GM21515 (cell line): ENCODE measurements around the gene FBXL7.

Experiments used
- ATAC-seq: cut with Tn5 transposase; IDR thresholded peaks from one replicate; pipeline ENCODE4 v1.9.1; 2021; ENCODE audit not compliant: unreplicated experiment

Gene FBXL7

DNA sequence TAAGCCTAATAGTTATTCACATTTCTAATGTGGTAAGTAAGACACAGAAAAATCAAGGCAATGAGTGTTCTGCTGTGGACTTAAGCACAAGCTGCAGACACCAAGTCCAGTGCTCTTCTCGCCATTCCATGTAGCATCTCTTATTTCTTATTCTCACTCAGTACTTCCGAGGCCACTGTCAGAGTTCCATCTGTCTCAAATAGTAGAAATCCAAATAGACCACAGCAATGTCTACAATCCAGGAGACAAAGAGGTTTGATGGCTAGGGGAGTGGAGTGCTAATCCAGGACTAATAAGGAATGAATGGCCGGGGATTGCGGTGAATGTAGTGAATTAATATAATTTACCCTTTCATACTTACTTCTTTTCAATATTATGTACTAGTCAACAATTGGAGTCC is 147.3 kb downstream of the FBXL7 start:
- no peak for ATAC-seq

DNA sequence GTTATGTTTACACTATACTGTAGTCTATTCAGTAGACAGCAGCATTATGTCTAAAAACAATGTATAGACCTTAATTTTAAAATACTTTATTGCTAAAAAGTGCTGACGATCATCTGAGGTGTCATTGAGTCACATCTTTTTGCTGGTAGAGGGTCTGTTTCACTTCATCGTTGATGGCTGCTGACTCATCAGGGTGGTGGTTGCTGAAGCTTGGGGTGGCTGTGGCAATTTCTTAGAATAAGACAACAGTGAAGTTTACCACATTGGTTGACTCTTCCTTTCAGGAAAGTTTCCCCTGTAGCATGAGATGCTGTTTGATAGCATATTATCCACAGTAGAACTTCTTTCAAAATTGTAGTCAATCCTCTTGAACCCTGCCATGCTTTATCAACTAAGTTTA is 150.3 kb downstream of the FBXL7 start:
- ATAC-seq: no peak

DNA sequence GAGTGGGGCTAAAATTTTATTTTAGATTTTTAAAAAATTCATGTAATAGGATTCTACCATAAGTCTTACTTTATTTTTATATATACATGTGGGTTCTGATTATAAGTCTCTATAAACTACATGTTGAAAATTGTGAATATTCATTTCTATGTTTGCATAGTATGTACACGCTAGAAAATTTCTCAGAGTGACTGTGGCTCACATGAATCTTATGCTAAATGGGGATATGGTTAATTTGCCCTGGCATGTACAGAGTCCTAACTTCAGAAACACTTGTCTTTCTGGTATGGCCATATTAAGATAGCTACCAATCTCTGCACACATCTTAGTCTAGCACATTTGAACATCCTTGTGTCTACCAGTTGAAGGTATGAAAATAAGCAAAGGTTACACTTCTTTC is 154.8 kb downstream of the FBXL7 start:
- no peak for ATAC-seq

DNA sequence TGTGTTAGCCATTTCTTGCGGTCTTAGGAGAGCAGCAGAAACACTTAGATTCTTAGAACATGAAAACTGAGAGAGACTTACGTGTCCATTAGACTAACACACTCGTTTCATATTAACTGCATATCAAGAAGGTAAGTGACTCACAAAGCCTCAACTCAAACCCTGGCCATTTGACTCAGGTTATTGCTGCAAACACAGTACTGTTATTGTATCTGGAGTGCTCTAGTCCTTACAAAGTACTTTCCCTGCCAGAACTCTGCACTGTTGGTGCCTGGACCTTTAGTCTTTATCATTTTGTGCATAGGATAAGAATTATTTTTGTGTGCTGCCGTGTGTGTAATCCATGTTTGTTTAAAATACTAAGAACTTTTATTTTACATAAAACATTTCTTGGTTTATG is 155.7 kb downstream of the FBXL7 start:
- ATAC-seq: no peak

DNA sequence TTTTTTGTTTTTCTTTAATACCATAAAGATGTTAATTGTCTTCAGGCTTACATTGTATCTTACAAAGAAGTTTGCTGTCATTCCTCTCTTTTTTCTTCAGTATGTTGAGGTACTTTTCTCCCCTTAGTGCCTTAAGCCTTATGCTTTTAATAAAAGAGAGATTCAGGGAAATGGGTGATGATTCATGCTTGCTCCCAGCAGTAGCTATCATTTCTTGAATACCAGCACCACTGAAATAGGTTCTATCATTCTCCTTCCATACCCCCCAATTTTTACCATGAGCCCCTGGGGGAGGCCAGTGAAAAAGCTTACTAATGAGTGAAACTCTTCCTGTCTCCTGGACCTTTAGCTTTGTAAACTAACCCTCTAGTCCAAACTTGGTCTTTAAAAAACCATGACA is 165.0 kb downstream of the FBXL7 start:
- ATAC-seq: no peak

DNA sequence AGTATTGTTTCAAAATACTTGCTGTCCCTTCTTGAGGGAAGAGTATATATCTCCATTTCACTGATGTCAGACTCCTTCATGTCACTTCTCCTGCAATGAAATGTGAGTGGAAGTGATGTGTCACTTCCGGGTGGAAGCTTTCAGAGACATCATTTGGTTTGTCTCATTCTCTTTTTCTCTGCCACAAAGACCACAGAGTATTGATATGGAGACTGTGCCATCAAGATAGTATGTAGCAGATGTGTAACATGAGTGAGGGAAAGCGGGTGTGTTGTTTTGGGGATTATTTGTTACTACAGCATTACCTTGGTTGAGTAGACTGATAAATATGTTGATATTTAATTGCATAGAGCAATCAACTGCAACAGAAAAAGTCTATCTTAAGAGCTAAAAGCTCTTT is 169.8 kb downstream of the FBXL7 start:
- ATAC-seq: no peak

DNA sequence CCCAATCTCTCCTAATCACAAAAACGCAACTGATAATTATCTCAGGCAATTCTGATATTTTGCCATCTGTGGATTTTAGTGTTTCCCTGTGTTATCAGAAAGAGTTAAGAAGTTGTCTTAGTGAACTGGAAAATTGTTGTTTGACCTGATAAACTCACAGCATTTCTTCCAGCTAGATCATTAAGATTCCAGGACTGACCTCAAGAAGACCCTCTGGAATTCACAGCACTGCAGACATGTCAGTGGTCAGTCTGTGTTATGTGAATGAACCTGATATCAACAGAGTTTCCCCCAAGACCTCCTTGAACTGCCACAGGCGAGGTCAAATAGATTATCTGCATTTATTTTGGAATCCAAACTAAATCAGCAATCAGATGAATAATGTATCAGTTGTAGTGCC is 174.7 kb downstream of the FBXL7 start:
- ATAC-seq: no peak

DNA sequence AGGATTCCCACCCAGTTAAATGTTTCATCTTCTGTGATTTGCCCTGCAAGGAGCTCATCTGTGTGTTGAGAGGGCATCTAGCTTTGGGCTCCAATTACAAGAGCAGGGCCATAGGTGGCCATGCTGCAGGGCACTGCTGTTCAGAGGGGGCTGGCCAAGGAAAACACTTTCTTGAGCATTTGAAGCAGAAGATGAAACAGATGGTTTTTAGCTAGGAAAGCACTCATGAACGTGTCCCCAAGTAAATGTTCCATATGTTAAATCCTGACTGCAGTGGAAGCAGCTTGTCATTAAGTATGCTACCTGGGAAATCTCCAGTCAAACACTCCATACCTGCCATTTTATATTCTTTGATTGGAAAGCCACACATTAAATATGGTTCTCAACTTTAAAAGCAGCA is 176.6 kb downstream of the FBXL7 start:
- ATAC-seq: no peak

DNA sequence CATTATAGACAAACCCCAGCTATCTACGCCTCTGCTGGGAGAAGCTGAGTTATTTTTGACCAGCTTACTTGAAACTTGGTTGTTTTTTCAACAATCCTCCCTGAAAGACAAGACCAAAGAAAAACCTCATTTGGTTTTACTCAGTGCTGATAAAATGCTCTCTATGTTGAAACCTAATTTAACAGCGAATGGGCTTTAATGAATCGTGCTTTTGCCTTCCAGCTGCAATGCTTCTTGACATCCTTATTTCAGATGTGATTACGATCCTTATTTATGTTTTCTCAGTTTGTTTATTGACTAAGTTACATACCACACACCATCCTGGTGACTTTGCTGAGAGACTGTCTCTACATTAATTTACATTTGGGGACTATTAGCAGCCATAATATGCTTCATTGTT is 179.2 kb downstream of the FBXL7 start:
- ATAC-seq: no peak

DNA sequence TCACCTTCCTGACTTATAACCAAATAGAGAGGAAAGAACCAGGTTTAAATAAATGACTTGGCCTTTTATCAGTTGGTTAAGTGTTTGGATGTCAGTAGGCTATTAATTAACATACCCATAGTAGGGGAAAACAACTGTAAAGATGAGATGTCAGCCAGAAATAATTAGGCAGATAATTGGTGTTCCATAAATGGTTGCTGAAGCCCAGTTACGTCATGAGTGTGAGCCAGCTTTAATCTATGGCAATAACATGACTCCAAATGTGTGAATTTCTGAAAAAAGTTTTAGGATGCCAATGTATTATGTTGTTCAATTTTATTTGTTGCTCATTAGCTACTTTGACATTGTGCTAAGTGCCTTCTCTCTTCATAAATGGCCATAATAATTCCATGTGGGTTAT is 180.5 kb downstream of the FBXL7 start:
- no peak for ATAC-seq

DNA sequence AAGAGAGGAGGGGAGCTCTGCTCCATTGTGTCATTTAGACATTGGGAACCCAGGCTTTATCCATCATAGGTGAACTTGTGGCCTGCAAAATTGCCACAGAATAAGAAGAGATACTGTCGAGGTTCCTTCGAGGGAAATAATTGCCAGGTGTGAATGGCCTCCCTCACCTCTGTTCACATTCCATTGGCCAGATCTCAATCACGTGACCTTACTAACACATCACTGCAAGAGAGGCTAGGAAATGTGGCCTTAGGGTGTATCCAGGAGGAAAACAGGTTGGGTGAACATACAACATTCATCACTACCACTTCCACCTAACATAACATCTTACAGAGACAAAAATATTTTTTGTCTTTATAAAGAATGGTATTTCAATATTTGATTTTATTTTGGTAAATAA is 182.1 kb downstream of the FBXL7 start:
- ATAC-seq: no peak

DNA sequence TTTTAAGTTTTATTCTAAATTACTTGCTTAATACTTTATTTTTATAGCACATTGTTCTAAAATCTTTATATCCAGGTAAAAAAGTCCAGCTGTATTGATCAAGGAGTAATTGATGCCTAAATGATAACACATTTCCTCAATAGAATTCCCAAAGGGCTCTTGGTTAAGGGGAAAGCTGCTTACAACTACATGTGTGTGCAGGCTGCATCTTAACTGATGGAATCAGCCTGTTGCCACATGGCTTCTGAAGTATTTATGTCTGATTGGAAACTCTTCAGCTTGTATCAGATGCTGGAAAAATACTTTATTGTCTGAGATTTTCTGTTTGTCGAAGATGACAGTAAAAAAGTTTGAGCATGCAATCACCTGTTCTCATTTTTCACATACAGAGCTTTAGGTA is 182.6 kb downstream of the FBXL7 start:
- ATAC-seq: no peak

DNA sequence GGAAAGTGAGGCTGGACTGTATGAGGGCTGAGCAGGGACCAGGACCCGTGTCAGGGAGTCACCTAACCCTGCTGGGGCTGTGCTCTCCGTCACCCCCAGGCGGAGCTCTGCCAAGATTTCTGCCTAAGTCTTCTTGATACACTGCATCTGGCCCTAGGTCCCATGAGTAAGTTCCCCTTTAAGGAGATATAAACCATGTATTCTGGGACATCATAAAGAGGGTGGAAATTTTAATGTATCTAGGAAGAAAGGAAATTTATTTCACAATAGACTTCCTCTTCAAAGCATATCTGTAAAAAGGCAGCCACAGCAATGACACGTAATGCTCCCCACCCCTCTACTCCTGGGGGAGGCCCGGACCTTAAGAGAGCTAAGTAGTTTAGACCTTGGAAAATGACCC is 183.4 kb downstream of the FBXL7 start:
- ATAC-seq: no peak

DNA sequence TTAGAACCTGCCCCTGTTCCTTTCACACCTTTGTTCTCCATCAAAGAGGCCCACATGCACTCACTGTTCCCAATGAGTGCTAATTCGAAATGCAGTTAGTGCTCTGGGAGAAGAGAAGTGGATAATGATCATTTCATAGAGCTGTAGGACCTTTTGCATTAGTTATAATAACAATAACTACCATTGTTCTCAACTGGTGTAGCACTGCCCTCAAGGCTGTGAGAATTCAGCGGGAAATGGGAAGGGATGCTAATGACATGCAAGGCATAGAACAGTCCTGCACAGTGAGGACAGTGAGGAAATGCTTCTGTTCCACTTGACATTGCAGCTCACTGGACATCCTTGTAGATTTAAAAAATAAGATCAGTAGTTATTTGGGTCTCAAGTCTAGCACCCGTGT is 187.4 kb downstream of the FBXL7 start:
- ATAC-seq: no peak

DNA sequence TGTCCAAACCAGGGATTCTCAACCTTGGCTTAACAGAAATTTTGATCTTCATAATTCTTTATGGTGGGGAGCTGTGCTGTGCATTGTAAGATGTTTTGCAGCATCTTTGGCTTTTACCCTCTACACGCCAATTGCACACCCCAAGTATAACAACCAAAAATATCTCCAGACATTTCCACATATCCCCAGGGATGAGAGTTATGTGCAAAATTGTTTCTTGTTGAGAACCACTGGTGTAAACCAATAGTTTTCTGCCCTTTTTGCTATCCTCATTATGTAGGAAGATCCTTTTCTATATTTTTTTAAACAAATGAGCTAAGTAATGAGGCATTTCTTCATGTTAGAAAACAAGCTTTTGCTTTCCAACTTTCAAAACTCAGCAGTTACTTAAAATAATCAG is 189.9 kb downstream of the FBXL7 start:
- ATAC-seq: no peak

DNA sequence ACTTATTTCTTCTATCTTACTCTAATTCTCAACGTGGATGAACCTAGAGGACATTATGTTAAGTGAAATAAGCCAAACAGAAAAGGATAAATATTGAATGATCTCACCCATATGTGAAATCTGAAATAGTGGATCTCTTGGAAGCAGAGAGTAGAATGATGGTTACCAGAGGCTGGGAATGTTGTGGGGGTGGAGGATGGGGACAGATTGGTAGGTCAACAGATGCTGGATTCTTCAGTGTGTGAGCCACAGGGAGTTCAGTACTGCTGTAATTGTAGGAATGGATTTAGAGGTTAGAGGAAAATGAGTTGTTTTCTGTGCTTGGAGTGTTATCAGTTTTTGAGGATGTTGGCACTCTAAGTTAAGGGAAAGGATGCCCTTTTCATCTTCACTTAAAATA is 190.6 kb downstream of the FBXL7 start:
- no peak for ATAC-seq

DNA sequence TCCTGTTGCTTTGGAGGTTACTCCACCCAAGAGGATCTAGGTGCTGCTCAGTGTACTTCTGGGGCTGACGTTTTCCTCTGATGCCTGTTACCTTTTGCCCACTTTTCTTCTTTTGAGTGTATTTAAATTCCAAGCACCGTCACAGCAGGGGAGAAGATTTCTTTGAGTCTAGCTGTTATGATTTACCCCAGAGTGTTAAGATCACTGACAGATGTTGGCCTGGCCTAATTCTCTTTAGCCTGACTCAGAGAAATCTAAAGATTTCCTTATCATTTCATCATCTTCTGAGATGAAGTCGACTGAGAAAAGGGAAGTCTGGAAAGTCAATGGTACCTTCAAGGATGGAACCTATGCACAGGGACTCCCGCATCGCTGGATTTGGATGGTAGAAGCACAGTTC is 191.5 kb downstream of the FBXL7 start:
- no peak for ATAC-seq

DNA sequence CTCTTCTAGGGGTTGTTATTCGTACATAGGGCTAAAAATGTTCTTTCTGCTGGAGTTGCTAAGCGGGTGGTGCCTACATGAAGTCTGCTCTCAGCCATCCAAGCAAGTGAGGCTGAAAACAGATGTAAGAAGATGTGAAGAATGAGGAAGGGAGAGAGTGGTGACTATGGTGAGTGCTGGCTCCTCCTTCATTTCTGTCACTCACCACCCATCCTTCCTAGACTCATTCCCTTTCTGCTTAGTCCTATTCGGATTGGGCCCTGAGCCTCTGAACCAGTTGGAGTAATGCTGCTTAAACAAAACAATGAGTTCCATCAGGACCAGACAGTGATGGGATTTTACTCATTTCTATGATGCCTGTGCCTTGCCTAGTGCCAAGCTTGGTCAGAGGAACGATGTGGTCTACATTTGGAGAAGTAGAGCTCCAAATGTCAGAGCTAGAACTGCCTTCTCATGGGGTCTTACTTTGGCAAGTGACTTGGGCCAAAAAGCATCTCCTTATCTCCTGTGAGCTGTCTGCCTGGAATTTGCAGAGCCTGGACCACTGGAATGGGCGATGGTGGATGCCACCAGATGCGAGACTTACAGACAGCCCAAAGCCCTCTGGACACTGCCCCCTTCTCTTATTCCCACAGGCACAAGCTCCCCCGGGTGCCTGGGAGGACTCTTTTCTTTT is 192.9 kb downstream of the FBXL7 start:
- no peak for ATAC-seq

DNA sequence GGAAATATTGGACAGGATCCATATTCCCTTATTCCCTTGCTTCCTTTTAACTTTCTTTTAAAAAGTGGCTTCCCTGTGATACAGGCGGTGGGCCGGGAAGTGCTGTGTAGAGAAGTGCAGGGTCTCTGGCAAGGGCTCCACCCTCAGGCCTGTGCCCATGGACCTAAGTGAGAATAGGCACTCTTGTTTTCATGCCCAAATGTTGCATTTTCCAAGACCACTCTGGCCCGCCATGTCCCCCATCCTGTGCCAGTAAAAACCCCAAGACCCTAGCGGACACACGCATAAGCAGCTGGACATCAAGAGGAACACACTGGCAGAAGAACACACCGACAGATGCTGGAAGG is 193.4 kb downstream of the FBXL7 start:
- ATAC-seq: no peak

DNA sequence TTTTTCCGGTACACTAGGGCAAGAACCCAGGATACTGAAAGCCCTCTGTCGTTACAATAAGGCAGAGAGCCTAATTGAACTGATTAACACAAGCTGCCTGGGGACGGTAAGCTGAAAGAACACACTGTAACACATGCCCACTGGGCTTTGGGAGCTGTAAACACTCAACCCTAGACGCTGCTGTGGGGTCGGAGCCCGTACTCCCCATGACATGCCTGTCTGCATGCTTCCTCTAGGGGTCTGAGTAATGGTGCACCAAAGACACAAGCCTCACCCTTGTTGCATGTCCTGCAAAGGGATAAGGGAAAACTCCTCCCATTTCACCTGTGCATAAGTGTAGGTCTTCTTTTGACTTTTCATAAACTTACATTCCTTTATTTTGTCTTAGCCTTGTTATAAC is 194.0 kb downstream of the FBXL7 start:
- ATAC-seq: no peak

DNA sequence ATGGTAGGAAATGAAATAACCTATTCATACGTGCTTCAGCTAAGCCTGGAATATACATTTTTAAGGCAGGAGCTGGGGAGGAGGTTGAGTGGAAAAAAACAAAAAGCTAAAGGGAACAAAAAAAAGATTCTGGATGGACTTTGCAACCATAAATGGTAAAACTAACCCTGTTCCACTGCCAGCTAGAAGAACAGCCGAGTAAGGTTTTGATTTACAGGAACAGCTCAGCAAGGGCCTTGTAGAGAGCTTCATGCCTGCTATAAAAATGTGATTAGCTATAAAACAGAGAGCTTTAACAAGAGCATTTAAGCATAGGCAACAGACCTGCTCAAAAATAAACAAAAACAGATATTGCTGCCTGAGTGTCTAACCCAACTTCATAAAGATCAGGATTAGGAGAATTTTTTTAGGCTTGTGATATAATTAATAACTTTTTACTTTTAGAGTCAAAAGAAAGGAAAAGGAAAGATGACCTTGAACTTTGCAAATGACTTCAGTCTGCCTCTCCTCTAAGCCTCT is 194.8 kb downstream of the FBXL7 start:
- ATAC-seq: no peak

DNA sequence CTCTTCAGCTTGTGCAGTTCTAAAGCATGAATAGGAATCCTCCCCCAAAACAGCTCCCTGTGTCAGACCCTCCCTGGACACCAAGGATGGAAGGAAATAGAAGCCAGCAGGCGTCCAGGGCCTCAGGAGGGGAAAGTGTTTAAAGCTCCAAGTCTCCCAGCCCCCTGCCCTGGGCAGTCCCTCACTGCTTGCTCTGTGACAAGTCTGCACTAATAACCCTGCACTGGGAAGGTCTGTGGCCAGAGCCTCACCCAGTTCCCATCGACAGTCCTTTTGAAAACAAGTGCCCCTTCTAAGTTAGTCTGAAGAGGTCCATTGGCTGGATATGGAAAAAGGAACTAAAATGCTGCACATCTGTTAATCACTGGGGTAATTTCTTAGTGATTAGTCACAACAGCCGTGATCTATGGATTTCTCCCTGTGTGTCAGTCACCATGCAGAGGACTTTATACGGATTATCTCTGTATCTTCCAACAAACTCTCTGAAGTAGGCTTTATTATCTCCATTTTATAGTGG is 195.3 kb downstream of the FBXL7 start:
- ATAC-seq: no peak

DNA sequence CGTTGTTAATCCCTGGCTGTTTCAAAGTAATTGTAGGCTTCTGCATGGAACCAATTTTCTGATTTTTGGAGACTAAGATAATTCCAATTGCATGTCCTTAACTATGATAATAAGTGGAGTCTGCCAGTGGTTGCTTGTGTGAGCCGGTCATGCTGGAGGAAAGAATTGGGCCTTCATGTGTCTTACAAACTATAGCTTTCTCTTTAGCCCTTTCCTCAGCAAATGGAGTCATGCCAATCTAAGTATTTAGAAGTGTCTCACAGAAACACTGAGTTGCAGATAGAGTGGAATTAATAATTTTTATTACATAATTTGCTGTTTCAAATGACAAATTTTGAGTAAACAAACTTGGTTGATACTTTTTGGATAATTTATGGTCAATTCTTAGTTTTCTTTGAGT is 200.4 kb downstream of the FBXL7 start:
- ATAC-seq: no peak
